Fibroblast of peridontal ligament (primary cell): ENCODE data around the gene H3-3A.

Experiments
- DNase-seq: peaks from one replicate; pipeline ENCODE4 v3.0.0-alpha.2; 2010; ENCODE audit errors: extremely low read depth

H3-3A gene

DNA sequence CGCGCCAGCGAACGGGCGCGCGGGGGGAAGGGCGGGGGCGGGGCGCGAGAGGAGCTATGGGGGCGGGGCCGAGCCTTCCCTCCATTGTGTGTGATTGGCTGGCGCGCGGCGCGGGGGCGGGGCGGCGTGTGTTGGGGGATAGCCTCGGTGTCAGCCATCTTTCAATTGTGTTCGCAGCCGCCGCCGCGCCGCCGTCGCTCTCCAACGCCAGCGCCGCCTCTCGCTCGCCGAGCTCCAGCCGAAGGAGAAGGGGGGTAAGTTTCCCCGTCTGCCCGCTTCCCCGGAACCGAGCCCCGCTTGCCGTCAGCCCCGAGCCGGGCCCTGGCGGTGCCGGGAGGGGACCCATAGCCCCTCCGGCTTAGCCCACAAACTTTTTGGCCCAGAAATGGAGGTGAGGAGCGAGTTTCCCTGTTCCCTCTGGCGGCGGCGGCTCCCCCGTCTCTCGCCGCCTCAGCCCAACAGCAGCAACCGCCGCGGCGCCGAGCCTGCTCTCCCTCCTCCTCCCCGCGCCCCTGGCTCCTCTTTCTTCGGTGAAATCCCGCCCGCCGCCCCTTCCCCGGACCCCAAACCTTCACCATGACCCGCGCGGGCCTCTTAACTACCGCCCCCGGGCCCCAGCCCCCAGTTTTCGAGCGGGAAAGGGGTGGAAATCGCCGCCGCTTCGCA lies at the start of gene H3-3A:
H3-3A (plus strand) TSS at position 159 of the 666 bp plus-strand sequence. CDS start 1,636 bp downstream, outside the sequence.
- DNase-seq = peak; percentile 89

DNA sequence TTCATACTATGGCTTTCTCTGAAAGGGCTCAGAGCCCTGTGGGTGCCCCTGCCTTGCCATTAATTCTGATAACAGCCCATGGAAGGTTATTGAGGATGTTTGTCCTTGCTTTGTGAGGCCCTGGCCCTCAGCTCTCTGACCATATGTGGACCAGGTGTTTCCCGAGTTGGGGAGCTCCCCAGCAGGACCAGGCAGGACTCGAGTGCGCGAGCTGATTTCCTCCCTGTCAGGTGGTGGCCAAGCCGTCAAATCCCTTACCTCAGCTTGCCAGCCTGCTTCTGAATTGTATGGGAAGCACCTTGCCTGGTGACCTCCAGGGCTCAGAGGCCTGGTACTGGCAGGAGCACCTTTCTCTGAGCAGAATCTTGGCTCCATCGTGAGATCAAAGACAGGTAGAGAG lies 45.4 kb upstream of the H3-3A start:
- no peak for DNase-seq

DNA sequence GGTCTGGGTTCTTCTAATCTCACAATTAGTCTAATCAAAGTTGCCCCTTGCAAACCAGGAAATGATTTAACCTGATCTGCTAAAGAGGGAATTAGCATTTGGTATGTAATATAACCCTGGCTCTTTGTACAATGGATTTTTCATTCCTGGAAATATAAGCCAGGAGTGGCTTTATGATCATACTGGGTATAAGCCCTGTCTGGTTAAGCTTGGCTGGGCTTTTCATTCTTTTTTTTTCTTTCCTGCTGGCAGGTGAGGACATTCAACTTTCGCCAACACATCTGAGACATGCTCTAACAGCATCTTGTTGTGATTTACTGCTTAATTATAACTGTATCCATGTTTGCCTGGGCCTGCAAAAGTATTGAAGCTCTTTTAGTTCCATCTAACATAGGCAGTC lies 42.9 kb upstream of the H3-3A start:
- no peak for DNase-seq

DNA sequence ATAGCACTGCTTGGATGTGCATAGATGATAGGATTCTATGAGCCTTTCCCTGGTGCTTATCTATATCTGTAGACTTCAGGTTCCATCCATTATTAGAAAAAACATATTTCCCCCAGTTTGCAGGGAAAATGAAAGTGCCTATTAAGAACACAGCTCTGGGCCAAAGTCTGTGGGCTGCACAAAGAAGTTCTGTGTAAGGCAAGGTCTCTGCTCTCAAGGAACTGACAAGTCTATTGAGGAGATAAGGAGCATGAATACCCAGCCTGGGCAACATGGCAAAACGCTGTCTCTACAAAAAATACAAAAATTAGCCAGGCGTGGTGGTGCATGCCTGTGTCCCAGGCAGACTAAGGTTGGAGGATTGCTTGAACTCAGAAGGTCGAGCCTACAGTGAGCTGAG lies 41.1 kb upstream of the H3-3A start:
- DNase-seq = no peak

DNA sequence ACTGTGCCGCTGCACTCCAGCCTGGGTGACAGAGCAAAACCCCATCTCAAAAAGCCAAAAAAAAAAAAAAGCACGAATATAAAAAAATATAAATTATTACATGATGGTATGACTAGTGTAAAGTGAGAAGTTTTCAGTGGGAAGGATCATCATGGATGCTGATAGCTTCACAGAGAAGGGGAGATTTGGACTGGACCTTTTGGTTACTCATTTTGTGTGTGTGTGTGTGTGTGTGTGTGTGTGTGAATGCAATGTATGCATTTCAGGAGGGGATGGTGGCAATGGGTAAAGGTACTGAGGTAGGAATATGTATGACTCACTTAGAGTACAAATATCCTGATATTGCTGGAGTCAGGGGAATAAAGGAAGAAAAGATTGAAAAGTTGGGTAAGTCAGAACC lies 40.7 kb upstream of the H3-3A start:
- DNase-seq = no peak

DNA sequence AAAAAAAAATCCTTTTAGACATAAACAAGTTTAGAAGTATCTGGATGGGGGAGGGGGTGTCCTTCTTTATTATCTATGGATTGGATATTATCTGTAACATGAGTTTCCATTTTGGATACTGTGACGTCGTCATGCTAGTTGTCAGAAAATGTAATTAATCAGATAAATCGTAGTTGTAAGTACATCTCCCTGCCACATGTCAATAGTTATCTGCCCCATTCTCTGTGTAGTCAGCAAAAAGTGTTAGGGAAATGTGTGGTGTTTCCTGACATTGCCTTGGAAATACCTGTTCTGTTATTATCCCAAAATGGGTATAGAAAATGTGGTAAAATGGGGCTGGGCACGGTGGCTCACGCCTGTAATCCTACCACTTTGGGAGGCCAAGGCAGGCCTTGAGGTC lies 38.8 kb upstream of the H3-3A start:
- DNase-seq = no peak

DNA sequence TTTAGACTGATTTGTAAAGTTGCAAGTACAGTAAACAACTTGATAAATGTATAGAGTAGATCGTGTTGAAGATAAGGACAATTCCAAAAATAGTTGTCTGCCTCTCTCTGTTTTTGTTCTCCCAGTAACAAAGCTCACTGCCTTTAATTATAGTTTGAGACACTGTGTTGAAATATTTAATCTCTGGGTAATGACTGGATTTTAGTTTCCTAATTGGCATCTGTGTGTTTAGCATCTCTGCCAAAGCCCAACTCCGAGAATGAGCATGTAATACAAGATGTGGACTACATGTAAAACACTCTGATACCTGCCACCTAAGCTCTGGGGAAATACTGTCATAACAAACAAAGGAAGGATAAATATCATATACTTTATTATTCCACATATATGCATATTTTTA lies 35.7 kb upstream of the H3-3A start:
- DNase-seq = no peak

DNA sequence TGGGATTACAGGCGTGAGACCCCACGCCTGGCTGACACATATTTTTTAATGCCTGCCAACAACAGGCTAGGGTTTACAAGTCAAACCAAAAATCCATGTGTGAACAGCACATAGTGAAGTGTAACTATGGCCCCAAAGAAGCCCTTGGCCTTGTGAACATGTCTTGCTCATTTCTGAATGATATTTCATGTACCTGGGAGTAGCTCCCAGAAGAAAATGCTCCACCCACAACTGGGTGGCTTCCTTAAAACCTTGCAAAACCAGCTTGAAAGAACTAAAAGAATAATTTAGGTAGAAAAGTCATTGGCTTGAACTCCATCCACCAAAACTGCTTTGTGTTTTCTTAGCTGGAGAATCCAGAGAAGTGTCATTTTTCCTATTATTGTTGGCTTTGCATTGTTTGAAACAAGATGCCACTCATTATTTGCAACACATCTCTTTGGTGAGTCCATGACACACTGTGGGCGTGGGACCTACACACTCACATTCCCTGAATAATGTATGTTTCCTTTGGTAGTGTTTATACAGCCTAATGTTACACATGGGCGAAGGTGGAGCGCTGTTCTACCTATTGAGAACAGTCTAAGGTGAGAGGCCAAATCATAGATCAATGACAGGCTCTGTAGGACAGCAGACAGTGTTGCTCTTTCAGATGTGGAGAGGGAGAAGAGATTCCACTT lies 34.8 kb upstream of the H3-3A start:
- no peak for DNase-seq

DNA sequence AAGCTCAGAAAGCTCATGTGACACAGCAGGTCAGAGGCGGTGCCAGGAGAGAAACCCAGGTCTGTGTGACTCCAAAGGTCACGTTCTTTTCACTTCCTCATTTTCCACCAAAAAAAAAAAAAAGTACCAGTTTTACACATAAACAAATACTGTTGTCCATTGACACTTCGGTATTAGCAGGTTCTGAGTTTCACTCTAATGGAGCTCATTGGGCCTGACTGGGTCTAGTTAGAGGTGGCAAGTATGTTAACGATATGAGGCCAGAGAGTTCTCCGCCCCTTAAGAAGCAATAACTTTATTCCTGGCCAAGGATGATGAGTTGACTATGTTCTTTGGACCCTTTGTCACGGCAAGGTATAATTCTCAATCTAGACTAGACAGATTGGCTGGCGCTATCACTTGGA lies 33.4 kb upstream of the H3-3A start:
- no peak for DNase-seq

DNA sequence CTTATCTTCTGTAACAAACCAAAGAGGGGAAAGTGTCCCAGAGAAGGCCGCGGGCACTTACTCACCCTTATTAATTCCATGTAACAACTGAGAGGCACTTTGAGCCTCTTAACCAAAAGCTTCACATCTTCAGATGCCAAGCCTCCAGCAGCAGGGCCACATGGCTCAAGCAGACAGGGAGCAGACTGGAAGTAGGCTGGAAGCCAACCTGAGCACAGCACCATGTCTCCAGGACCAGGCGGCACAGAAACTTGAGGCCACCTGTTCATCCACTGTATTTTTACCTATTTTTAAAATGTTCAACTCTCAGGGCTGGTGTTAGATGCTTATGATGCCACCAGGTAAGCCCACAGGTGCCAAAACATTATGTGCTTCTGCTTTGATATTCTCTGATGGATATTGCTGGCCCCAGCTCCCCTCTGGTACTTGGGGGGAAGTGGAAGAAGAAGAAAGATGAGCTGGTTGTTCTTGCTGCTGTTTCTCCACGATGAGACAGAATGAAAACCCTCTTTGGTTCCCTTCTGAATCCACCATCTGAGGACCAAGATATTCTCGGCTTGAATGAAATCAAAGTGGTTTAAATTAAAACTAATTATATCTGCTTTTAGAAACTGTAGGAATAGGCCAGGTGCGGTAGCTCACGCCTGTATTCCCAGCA lies 32.8 kb upstream of the H3-3A start:
- DNase-seq = no peak

DNA sequence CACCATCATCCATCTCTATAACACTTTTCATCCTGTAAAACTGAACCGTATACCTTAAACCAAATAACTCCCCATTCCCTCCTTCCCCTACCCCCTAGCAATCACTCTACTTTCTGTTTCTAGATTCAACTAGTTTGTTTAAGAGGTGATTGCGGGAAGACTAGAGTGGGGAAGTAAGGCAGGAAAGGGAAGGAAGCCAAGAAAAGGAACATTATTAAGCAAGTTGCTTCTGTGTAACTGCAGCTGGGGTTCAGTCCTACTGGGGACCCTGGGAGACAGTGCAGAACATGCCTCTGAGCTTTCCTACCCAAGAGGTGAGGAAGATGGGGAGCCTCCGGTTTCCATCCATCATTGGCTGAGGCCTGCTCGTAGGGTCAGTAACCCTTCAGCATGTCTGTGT lies 28.9 kb upstream of the H3-3A start:
- DNase-seq = no peak

DNA sequence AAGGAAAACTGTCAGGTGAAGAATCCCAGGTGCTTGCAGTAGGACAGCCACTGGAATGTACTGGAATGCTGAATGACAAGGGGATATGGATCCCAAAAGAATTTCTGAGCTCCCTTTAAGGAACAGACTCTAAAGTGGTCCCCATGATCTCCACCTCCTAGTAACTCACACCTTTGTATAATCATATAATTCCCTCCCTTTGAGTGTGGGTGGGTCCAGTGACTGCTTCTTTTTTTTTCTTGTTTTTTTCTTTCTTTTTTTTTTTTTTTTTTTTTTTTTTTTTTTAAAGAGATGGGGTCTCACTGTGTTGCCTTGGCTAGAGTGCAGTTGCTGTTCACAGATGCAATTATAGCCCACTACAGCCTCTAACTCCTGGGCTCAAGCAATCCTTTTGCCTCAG lies 28.5 kb upstream of the H3-3A start:
- no peak for DNase-seq

DNA sequence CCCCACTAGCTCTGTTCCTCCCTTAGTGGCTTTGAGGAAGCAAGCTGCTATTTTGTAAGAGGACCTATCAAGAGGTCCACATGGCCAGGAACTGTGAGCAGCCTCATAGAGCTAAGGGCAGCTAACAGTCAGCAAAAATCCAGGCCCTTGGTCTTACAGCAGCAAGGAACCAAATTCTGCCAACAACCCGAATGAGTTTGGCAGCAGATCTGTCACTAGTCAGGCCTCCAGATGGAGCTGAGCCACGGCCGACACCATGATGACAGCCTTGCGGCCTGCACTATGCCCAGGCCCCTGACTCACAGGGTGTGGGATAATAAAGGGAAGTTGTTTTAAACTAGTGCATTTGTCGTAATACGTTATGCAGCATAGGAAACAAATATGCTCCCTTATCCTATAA lies 28.0 kb upstream of the H3-3A start:
- DNase-seq = peak; percentile 99

DNA sequence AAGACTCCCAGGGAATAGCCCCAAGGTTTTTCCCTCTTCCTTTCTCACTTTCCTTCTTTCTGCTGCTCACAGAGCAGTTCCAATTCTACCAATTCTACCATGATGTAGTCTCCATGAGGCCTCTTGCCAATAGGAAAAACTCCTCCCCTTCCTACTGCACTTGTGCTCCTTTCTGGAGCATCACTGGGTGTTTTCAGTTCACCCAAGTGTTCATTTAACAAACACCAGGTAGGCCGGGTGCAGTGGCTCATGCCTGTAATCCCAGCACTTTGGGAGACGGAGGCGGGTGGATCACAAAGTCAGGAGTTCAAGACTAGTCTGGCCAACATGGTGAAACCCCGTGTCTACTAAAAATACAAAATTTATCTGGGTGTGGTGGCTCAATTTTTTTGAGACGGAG lies 26.6 kb upstream of the H3-3A start:
- no peak for DNase-seq

DNA sequence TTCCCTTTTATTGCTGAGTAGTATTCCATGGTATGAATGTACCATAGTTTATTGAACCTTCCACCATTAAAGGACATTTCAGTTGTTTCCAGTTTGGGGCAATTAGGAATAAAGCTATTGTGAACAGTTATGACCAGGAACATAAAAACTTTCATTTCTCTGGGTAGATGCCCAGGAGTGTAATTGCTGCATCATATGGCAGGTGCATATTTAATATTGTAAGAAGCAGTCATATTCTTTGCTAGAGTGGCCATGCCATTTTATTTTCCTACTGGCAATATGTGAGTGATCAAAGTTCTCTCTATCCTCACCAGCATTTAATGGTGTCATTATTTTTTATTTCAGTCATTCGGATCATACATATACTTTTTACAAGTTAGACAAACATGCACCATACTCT lies 23.9 kb upstream of the H3-3A start:
- no peak for DNase-seq

DNA sequence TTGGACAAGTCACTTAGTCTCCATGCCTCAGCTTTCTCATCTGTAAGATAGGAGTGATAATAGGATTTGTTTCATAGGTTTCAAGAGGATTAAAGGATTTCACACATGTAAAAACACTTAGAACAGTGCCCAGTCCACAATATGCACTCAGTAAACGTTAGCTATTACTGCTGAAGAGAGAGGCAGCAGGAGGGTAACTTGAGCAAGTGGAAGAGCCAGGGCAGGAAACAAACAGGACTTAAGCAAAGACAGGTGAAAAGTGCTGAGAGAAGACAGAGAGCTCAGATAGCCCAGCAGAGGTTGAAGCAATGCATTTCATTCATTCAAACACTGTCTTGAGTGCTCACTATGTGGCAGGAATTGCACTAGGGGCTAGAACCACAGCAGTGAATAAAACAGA lies 21.1 kb upstream of the H3-3A start:
- DNase-seq = no peak

DNA sequence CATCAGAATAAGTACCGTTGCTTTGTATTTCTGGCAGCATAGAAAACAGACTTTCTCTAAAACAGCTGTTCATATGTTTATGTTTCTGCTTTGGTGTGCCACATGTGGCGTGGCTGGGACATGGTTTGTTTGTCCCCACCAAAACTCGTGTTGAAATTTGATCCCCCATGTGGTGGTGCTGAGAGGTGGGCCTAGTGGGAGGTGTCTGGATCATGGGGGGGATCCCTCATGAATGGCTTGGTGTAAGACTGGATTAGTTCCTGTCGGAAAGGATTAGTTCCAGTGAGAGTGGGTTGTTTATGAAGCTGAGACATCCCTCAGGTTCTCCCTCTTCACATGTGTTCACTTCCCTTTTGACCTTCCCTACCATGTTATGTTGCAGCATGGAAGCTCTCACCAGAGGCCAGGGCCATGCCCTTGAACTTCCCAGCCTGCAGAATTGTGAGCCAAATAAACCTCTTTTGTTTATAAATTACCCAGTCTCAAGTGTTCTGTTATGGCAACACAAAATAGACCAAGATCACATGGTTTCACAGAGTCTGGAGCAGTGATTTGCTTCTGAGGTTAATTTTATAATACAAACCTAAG lies 17.9 kb upstream of the H3-3A start:
- no peak for DNase-seq

DNA sequence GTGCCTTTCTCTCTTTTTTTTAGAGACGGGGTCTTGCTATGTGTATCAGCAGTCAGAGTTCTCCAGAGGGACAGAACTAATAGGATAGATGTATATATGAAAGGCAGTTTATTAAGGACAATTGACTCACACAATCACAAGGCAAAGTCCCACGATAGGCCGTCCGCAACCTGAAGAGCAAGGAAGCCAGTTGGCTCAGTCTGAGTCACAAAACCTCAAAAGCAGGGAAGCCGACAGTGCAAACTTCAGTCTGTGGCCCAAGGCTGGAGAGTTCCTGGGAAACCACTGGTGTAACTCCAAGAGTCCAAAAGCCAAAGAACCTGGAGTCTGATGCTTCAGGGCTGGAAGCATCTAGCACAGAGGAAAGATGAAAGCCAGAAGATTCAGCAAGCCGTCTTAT lies 16.3 kb upstream of the H3-3A start:
- peak; percentile 69 for DNase-seq

DNA sequence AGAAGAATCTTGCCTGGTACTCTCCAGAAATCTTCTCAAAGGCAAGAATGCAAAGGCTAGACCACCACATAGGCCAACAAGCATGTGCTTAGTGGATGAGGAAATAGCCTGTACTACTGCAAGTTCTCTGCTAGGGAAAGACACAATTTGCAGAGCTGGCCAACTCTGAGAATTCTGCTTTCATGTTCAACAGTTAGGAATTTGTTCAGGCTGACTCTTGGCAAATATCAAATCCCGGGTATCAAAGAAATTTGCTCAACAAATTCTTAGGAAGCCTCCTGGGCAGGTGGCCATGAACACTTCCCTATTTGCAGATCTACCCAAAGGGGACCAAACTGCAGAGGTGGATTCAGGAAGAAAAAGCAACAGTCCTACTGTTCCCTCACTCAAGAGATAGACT lies 15.0 kb upstream of the H3-3A start:
- peak; percentile 76 for DNase-seq

DNA sequence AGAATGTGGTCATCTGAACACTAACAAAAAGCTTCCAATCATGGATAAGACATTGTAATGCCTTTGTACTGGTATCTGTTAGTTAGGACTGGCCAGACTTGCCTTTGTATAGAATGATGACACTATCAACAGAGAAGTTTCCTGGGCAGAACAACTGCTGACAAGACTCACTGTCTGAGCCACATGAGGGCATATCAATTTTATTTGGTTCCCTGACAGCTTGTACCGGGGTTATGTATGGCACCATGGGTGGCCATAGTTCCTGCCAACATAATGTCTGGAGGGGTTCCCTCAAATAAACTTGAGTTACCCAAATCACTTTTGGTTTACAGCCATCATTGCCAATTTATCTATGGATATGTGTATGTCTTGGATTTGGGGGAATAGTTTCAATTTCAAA lies 13.6 kb upstream of the H3-3A start:
- DNase-seq = no peak

DNA sequence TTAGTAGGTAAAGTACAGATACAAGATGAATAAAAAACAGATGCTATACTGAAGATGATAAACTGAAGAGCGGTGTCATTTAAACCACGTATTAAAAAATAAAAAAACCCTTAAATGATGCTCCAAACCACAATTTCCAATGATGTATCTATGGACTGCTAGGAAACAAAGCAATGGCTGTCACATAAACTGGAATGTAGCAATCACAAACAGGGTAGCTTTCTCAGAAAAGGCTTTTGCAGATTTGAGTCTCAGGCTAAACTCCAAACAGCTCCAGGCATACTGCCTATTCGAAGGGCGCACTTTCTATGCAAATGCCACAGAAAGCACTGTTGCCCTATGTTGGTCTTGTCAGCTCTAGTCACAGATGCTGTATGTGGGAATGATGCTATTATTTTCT lies 12.4 kb upstream of the H3-3A start:
- DNase-seq = no peak

DNA sequence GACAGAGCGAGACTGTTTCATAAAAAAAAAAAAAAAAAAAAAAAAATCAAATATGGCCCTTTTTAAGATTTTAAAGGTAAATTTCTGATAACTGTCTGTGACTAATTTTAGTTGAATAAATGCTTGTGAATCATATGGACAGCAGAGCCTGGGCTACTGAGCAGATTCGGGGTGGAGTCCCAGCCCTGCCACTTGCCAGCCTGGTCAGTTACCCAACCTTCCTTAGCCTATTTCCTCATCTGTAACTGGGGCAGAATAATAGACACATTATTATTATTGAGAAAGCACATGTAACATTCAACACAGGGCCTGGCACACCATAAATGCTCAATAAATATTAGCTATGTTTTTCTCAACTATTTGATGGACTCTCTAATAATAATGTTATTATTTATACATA lies 11.2 kb upstream of the H3-3A start:
- DNase-seq = peak; percentile 23

DNA sequence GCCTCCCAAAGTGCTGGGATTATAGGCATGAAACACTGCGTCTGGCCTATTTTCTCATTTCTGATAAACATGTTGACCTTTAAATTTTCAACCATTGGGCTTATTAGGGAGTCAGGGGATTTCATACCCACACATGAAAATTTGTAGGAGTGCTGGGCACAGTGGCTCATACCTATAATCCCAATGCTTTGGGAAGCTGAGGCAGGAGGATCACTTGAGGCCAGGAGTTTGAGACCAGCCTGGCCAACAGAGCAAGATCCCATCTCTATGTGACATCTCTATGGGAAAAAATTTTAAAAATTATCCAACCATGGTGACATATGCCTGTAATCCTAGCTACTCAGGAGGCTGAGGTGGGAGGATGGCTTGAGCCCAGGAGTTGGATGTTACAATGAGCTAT lies 10.5 kb upstream of the H3-3A start:
- no peak for DNase-seq
